ENCODE data around the gene GABARAP. TPM values are rescaled to one million over a fixed set of nuclear protein-coding genes. Genes with fewer than 3 reads are reported as not detected.

GABARAP gene
- total and polyA plus RNA-seq, 2 of the 13 experiments (the other 11 are each of a cell fraction or from before 2014, with no cell fraction given) = 161 to 310 TPM

DNA sequence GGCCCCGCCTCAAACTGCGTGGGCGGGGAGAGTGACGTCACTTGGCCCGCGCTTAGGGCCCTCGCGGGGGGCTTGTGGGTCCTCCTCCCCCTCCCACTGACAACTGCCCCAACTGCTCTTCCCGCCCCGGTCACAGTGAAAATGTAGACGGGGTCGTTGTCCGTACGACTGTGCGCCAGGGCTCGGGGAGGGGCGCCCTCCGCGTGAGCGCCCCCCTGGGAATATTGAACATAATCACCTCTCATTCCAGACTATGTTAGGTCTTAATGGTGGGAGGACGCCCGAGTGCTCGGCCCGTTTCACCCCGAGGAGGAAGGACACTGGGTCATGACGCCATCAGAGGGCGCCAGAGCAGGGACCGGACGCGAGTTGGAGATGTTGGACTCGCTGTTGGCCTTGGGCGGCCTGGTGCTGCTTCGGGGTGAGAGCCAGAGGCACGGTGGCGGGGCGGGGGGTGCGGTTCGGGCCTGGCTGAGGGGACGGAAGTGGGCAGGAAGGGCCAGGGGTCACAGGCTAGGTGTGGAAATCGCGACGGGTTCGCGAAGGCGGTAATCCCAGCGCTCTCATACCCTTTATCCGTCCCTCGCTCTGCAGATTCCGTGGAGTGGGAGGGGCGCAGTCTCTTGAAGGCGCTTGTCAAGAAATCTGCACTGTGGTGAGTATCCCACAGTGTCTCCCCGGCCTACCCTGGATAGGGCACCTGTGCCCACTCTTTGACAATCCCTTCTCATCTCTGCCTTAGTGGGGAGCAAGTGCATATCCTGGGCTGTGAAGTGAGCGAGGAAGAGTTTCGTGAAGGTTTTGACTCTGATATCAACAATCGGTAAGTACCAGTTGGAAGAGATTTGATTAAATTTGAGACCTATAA is 10.2 kb upstream of the GABARAP start, which contains the start of gene ELP5 (continued):
- TF ChIP-seq ZNF530 (CRISPR knock-in tag; IDR thresholded peaks at IDR 0.05; ENCODE audit: low read depth) = no peak
- TF ChIP-seq, protein P1, sequence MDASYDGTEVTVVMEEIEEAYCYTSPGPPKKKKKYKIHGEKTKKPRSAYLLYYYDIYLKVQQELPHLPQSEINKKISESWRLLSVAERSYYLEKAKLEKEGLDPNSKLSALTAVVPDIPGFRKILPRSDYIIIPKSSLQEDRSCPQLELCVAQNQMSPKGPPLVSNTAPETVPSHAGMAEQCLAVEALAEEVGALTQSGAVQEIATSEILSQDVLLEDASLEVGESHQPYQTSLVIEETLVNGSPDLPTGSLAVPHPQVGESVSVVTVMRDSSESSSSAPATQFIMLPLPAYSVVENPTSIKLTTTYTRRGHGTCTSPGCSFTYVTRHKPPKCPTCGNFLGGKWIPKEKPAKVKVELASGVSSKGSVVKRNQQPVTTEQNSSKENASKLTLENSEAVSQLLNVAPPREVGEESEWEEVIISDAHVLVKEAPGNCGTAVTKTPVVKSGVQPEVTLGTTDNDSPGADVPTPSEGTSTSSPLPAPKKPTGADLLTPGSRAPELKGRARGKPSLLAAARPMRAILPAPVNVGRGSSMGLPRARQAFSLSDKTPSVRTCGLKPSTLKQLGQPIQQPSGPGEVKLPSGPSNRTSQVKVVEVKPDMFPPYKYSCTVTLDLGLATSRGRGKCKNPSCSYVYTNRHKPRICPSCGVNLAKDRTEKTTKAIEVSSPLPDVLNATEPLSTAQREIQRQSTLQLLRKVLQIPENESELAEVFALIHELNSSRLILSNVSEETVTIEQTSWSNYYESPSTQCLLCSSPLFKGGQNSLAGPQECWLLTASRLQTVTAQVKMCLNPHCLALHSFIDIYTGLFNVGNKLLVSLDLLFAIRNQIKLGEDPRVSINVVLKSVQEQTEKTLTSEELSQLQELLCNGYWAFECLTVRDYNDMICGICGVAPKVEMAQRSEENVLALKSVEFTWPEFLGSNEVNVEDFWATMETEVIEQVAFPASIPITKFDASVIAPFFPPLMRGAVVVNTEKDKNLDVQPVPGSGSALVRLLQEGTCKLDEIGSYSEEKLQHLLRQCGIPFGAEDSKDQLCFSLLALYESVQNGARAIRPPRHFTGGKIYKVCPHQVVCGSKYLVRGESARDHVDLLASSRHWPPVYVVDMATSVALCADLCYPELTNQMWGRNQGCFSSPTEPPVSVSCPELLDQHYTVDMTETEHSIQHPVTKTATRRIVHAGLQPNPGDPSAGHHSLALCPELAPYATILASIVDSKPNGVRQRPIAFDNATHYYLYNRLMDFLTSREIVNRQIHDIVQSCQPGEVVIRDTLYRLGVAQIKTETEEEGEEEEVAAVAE (CRISPR knock-in tag; IDR thresholded peaks at IDR 0.05; ENCODE audit: borderline replicate concordance) = peak; percentile 40; the same call in 1 of the 2 replicates
- TF ChIP-seq, protein P2, sequence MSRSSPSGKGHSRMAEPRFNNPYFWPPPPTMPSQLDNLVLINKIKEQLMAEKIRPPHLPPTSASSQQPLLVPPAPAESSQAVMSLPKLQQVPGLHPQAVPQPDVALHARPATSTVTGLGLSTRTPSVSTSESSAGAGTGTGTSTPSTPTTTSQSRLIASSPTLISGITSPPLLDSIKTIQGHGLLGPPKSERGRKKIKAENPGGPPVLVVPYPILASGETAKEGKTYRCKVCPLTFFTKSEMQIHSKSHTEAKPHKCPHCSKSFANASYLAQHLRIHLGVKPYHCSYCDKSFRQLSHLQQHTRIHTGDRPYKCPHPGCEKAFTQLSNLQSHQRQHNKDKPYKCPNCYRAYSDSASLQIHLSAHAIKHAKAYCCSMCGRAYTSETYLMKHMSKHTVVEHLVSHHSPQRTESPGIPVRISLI (CRISPR knock-in tag; IDR thresholded peaks at IDR 0.05; ENCODE audit: borderline replicate concordance) = no peak
- TF ChIP-seq, protein P3, sequence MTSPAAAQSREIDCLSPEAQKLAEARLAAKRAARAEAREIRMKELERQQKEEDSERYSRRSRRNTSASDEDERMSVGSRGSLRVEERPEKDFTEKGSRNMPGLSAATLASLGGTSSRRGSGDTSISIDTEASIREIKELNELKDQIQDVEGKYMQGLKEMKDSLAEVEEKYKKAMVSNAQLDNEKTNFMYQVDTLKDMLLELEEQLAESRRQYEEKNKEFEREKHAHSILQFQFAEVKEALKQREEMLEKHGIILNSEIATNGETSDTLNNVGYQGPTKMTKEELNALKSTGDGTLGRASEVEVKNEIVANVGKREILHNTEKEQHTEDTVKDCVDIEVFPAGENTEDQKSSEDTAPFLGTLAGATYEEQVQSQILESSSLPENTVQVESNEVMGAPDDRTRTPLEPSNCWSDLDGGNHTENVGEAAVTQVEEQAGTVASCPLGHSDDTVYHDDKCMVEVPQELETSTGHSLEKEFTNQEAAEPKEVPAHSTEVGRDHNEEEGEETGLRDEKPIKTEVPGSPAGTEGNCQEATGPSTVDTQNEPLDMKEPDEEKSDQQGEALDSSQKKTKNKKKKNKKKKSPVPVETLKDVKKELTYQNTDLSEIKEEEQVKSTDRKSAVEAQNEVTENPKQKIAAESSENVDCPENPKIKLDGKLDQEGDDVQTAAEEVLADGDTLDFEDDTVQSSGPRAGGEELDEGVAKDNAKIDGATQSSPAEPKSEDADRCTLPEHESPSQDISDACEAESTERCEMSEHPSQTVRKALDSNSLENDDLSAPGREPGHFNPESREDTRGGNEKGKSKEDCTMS (CRISPR knock-in tag; conservative IDR thresholded peaks at IDR 0.05) = no peak
- 0 out of 2 replicates have a peak, but pooled peaks have one; percentile 27 for TF ChIP-seq ZFP36L1 (CRISPR knock-in tag; IDR thresholded peaks at IDR 0.05)
- TF ChIP-seq, protein P4, sequence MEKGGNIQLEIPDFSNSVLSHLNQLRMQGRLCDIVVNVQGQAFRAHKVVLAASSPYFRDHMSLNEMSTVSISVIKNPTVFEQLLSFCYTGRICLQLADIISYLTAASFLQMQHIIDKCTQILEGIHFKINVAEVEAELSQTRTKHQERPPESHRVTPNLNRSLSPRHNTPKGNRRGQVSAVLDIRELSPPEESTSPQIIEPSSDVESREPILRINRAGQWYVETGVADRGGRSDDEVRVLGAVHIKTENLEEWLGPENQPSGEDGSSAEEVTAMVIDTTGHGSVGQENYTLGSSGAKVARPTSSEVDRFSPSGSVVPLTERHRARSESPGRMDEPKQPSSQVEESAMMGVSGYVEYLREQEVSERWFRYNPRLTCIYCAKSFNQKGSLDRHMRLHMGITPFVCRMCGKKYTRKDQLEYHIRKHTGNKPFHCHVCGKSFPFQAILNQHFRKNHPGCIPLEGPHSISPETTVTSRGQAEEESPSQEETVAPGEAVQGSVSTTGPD (CRISPR knock-in tag; IDR thresholded peaks at IDR 0.05) = no peak
- no peak for TF ChIP-seq ZNF567 (CRISPR knock-in tag; IDR thresholded peaks at IDR 0.05; ENCODE audit: borderline replicate concordance)
- no peak for TF ChIP-seq ZIK1 (CRISPR knock-in tag; IDR thresholded peaks at IDR 0.05; ENCODE audit: borderline replicate concordance, low read depth)
- TF ChIP-seq, protein P5, sequence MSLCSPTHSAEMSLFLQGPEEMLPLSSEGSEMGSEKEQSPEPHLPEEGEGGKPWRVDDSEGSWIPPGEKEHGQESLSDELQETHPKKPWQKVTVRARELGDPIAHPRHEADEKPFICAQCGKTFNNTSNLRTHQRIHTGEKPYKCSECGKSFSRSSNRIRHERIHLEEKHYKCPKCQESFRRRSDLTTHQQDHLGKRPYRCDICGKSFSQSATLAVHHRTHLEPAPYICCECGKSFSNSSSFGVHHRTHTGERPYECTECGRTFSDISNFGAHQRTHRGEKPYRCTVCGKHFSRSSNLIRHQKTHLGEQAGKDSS (CRISPR knock-in tag; IDR thresholded peaks at IDR 0.05; ENCODE audit: borderline replicate concordance, low read depth) = peak; percentile 96; the same call in 1 of the 2 replicates
- TF ChIP-seq ELF4 (CRISPR knock-in tag; IDR thresholded peaks at IDR 0.05; ENCODE audit: borderline replicate concordance) = 0 out of 2 replicates have a peak, but pooled peaks have one; percentile 5
- no peak for TF ChIP-seq TEAD3 (CRISPR knock-in tag; optimal IDR thresholded peaks at IDR 0.05; ENCODE audit: borderline replicate concordance)
- TF ChIP-seq ZBTB21 (CRISPR knock-in tag; IDR thresholded peaks at IDR 0.05) = peak; percentile 60; the same call in 1 of the 2 replicates
- TF ChIP-seq, protein P6, sequence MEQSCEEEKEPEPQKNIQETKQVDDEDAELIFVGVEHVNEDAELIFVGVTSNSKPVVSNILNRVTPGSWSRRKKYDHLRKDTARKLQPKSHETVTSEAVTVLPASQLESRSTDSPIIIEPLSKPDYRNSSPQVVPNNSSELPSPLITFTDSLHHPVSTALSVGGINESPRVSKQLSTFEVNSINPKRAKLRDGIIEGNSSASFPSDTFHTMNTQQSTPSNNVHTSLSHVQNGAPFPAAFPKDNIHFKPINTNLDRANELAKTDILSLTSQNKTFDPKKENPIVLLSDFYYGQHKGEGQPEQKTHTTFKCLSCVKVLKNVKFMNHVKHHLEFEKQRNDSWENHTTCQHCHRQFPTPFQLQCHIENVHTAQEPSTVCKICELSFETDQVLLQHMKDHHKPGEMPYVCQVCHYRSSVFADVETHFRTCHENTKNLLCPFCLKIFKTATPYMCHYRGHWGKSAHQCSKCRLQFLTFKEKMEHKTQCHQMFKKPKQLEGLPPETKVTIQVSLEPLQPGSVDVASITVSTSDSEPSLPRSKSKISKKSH (CRISPR knock-in tag; IDR thresholded peaks at IDR 0.05; ENCODE audit: borderline replicate concordance) = peak; percentile 82
- TF ChIP-seq ZNF224 (CRISPR knock-in tag; IDR thresholded peaks at IDR 0.05) = peak; percentile 90
